Upper lobe of left lung (tissue), 6 donors: ENCODE data around the gene NOTCH1. TPM values are rescaled to one million over a fixed set of nuclear protein-coding genes. Genes with fewer than 3 reads are reported as not detected.

ENCODE experiments used
- ATAC-seq, 2 donors: fragments of 200-7000 bp; cut with Tn5 transposase; one replicate each; pipeline ENCODE4 v1.9.1; 2022; ENCODE audit warnings: mild to moderate bottlenecking in 2 of 2, moderate library complexity in 2 of 2; ENCODE audit not compliant: low FRiP score in 2 of 2
- DNase-seq, 2 donors: peaks; one replicate each; pipeline ENCODE4 v3.0.0-alpha.2; 2019 to 2020
- H3K27ac ChIP-seq, 4 donors: fragments of 200-600 bp; sonication (generic); one replicate each; pipeline ENCODE4 v1.5.1; 2016 to 2019
- H3K27me3 ChIP-seq, 4 donors: fragments of 200-600 bp; sonication (generic); one replicate each; pipeline ENCODE4 v1.5.1; 2017 to 2019
- H3K36me3 ChIP-seq, 4 donors: fragments of 200-600 bp; sonication (generic); one replicate each; pipeline ENCODE4 v1.5.1; 2016 to 2019
- H3K4me1 ChIP-seq, 4 donors: fragments of 200-600 bp; sonication (generic); one replicate each; pipeline ENCODE4 v1.5.1; 2018 to 2019
- H3K4me3 ChIP-seq, 4 donors: fragments of 200-600 bp; sonication (generic); one replicate each; pipeline ENCODE4 v1.5.1; 2017 to 2019; ENCODE audit warnings: mild to moderate bottlenecking in 2 of 4, moderate library complexity in 1 of 4
- H3K9me3 ChIP-seq, 4 donors: fragments of 200-600 bp; sonication (generic); one replicate each; pipeline ENCODE4 v1.5.1; 2018 to 2019
- CTCF ChIP-seq, 6 experiments: fragments of 450-650 bp in 4 of 6; fragments of 200-600 bp in 2 of 6; sonication (generic) in 2 of 6; IDR thresholded peaks; one replicate each; pipeline ENCODE4 v1.5.1; 2016 to 2019; ENCODE audit warnings: antibody characterized with exemption in 6 of 6
- EP300 ChIP-seq, 4 donors: sonication (generic); formaldehyde crosslinking; IDR thresholded peaks; one replicate each; pipeline ENCODE4 v1.5.1; 2017; ENCODE audit warnings: antibody characterized with exemption in 4 of 4, control low read depth in 2 of 4
- POLR2A ChIP-seq, 4 donors: fragments of 450-650 bp; IDR thresholded peaks; one replicate each; pipeline ENCODE4 v1.5.1; 2016 to 2017; ENCODE audit warnings: antibody characterized with exemption in 4 of 4, mild to moderate bottlenecking in 2 of 4
- POLR2AphosphoS5 ChIP-seq, 2 donors: sonication (generic); formaldehyde crosslinking; IDR thresholded peaks; one replicate each; pipeline ENCODE4 v1.5.1; 2017; ENCODE audit warnings: antibody characterized with exemption in 2 of 2
- WGBS, 2 donors: methylation state at CpG; one replicate each; pipeline ENCODE4 v1.1.5; 2017 to 2018; 5-methylcytosine and 5-hydroxymethylcytosine counted together
- total RNA-seq, 6 donors: library from RNA; depleted of rRNA in 4 of 6; stranded (reverse); fragments of >200 nt in 4 of 6; gene quantifications; one replicate each; pipeline versions ENCODE4 v1.1.0 to v1.2.1, GENCODE V29; 2016 to 2021
- donor health status: DM: no; HTN: no; CAD: no; lungs with moderate emphysema.
- donor health status: DM: no; HTN: yes; CAD: no; lungs with severe emphysema.

The NOTCH1 gene
- total RNA-seq, 6 donors from 2014 or later = 49.6 to 175 (median 110) TPM

GRCh38 chr9:136487672-136488071 is 58.2 kb downstream of the NOTCH1 start:
- Histone ChIP-seq H3K27me3 (no peaks in the 10 kb centered on the region), H3K9me3 (no peaks in the 10 kb centered on the region), H3K36me3 (no peaks in the 10 kb centered on the region), H3K4me3 (no peak overlapping the region), H3K4me1 (peaks cover 18 to 34% (median 21%) of the 10 kb centered on the region in 4 donors), H3K27ac (no peak overlapping the region)
- DNase-seq (no peak), ATAC-seq (no peak)
- 86 to 87% methylated on average over 5 to 7 of the region's 7 CpGs for WGBS, 2 donors
- TF ChIP-seq EP300 (IDR thresholded peaks at IDR 0.05) = no peak
- no peak for TF ChIP-seq POLR2AphosphoS5 (IDR thresholded peaks at IDR 0.05)
- no peak for TF ChIP-seq CTCF (IDR thresholded peaks at IDR 0.05)
- TF ChIP-seq POLR2A (IDR thresholded peaks at IDR 0.05) = no peak

- DNase-seq (no peak), ATAC-seq (no peak)
- H3K4me3 ChIP-seq = no peak overlapping the region
- H3K4me1 ChIP-seq = peaks cover 20 to 37% (median 22%) of the 10 kb centered on the region in 4 donors
- 83 to 93% methylated on average over 6 to 17 of the region's 18 CpGs for WGBS, 2 donors
- TF ChIP-seq EP300 (IDR thresholded peaks at IDR 0.05) (no peak), POLR2A (IDR thresholded peaks at IDR 0.05) (no peak), POLR2AphosphoS5 (IDR thresholded peaks at IDR 0.05) (no peak), CTCF (IDR thresholded peaks at IDR 0.05) (no peak)
- no peak overlapping the region for H3K27ac ChIP-seq
- H3K9me3 ChIP-seq = no peaks in the 10 kb centered on the region
- H3K27me3 ChIP-seq = no peaks in the 10 kb centered on the region
- no peaks in the 10 kb centered on the region for H3K36me3 ChIP-seq
Observed at GRCh38 chr9:136486823-136487620, 58.8 kb downstream of the NOTCH1 start.

GRCh38 chr9:136486131-136486530 is 59.7 kb downstream of the NOTCH1 start:
- H3K4me1 ChIP-seq = peaks cover 29 to 46% (median 31%) of the 10 kb centered on the region in 4 donors
- DNase-seq = no peak

GRCh38 chr9:136485049-136486045 is 60.5 kb downstream of the NOTCH1 start:
- DNase-seq = peak in 1 of 2 donors; percentile 89

More at GRCh38 chr9:136486131-136486530, 59.7 kb downstream of the NOTCH1 start:
- no peaks in the 10 kb centered on the region for H3K9me3 ChIP-seq
- 93 to 96% methylated on average over 6 to 7 of the region's 7 CpGs for WGBS, 2 donors
- H3K27ac ChIP-seq = no peak overlapping the region
- TF ChIP-seq POLR2A (IDR thresholded peaks at IDR 0.05) = no peak
- TF ChIP-seq EP300 (IDR thresholded peaks at IDR 0.05) = no peak
- TF ChIP-seq CTCF (IDR thresholded peaks at IDR 0.05) = no peak
- no peak for TF ChIP-seq POLR2AphosphoS5 (IDR thresholded peaks at IDR 0.05)
- H3K27me3 ChIP-seq = no peaks in the 10 kb centered on the region
- H3K4me3 ChIP-seq = no peak overlapping the region
- ATAC-seq = no peak
- no peaks in the 10 kb centered on the region for H3K36me3 ChIP-seq

More at GRCh38 chr9:136485049-136486045, 60.5 kb downstream of the NOTCH1 start:
- 40 to 44% methylated on average over 12 to 21 of the region's 21 CpGs for WGBS, 2 donors
- H3K9me3 ChIP-seq = no peaks in the 10 kb centered on the region
- TF ChIP-seq POLR2AphosphoS5 (IDR thresholded peaks at IDR 0.05) (no peak), POLR2A (IDR thresholded peaks at IDR 0.05) (no peak), CTCF (IDR thresholded peaks at IDR 0.05) (peak; percentile 90 to 94 (median 92))
- peak overlapping the region in 1 of 4 donors; percentile 99 for H3K27ac ChIP-seq
- H3K4me3 ChIP-seq = peak overlapping the region in 1 of 4 donors; percentile 97
- ATAC-seq = peak; percentile 38 to 61
- H3K36me3 ChIP-seq = no peaks in the 10 kb centered on the region
- peaks cover 29 to 49% (median 34%) of the 10 kb centered on the region in 4 donors for H3K4me1 ChIP-seq
- no peaks in the 10 kb centered on the region for H3K27me3 ChIP-seq
